IPS DF 19.7 (cell line): ENCODE data around the gene NFXL1.
"Not testable (repeated sequence)": the region's sequence is repeated elsewhere in the genome, so short reads cannot be mapped to it uniquely, and the experiment has no call there.

Experiments used
- DNase-seq: peaks from one replicate; pipeline ENCODE4 v3.0.0-alpha.2; 2013; ENCODE audit warnings: low read depth, low spot score

Gene NFXL1

DNA sequence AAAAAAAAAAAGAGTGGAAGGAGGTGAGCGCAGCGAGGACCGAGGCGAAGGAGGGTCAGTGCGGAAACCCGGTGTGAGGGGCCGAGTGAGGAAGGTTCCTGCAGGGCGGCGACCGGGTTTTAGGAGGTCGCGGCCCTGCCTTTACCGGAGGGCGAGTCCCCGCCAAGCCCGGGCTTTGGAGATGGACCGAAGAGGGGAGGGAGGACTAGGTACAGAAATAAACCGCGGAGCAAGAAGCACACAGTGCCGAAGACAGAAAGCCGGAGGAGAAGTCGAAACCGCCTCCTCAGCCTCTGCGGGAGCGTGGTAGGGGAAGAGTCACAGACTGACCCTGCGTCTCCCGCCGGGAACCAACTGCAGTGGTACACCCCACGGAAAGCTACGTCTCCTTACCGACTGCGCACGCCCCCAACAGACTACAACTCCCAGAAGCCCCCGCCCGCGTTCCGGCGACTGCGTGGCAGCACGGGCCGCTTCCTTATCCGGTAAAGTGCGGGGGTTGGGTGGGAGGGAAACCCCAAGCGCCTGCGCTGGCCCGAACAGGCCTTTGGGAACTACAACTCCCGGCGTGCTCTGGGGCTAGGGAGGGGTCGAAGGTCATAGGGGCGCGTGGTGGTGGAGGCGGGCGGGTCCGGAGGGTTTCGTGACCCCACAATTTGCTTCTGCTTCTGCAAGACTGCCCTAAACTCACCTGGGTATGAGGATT lies at the start of gene NFXL1:
Gene NFXL1 (minus strand): TSS at position 364 of the 706 bp plus-strand sequence. CDS start 380 bp downstream, outside the sequence.
- DNase-seq, result peak; percentile 81

DNA sequence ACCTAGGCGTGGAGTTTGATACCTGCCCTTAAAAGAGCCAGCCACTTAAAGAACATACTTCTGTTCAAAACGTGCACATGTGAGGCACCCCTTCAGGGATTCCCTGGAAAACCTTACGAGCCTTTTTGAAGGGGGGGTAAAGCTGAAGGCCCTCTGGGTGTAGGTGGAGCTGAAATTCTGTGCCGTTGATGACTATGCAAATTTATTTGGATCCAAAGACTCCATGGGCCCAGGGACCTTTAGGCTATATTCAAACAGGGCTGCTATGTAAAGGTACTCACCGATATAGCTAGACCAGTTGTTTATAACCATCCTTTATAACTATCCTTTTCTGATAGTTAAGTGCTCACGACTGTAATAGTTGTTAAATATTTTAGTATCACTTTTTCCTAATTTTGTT lies 40.3 kb upstream of the NFXL1 start:
- no peak for DNase-seq

DNA sequence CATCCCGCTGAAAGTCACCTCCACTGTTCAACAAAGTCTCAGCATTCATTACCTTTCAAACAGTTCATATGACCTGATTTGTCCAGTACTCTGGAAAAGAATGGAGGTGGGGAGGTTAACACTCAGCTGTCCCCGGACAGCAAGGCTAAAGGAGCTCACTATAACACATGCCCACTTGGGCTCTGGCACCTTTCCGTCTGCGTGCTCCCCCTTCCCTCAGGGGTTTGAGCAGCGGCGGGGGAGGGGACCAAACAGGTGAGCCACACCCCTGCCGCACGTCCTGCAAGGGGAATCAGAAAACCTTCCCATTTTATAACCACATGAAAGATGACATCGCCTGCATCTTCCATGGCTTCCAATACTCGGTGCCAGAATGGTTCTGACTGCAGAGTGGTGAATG lies 39.9 kb upstream of the NFXL1 start:
- no peak for DNase-seq

DNA sequence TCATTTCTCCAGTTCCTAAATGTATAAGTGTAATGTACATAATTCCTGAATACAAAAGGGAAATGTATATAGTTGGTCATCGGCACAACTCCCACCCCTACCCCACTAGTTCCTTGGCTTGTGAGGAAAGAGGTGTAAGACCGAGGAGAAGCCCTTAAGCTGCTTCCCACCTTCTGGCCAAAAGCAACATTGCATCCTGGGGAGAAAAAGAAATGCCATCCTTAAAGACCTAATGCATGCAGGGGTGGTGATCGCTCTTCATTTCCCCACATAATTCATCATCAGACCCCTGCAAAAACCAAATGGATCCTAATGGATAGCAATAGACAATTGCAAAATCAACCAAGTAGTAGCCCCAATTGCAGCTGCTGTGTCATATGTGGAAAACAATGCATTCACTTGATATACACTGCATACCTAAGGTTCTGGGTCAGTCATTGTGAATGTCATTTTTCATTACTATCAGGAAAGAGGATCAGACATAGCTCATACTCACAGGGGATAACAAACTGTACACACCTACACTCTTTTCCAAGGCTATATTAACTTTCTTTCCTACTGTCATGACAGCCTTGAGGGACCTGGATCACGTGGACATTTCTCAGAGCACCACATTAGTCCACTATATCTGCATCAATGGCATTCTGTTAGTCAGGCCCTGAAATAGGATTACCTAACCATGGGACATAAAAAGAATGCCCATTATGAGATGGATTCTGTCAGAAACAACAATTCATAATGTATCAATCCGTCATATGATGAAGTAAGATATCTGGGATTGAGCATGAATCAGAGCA lies 31.7 kb upstream of the NFXL1 start:
- DNase-seq, result no peak

DNA sequence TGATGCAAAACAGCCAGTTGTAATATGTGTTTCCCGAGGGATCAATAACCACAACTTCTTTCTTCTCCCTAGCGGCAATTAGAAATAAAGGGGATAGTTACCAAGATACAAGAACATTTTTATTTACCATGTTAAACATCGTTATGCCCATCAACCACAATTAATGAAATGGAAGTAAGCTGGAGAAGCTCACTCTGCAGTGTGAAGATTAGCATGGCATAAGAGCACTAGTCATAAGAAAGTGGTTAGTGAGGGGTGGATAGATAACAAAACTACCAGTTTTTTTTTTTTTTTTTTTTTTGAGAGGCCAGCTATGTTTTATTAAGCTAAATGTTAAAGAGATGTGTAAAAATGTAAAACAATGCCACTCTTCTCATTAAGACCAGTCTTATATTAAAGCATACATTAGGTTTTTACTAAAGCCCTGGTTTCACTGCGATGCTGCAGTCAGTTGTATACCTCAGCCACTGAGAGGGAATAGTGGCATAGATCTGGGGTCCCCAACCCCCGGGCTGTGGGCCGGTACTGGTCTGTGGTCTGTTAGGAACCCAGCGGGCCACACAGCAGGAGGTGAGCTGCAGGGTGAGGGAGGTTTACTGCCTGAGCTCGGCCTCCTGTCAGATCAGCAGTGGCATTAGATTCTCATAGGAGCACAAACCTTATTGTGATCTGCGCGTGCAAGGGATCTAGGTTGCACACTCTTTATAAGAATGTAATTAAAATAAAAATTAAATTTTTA lies 27.9 kb upstream of the NFXL1 start:
- no peak for DNase-seq

DNA sequence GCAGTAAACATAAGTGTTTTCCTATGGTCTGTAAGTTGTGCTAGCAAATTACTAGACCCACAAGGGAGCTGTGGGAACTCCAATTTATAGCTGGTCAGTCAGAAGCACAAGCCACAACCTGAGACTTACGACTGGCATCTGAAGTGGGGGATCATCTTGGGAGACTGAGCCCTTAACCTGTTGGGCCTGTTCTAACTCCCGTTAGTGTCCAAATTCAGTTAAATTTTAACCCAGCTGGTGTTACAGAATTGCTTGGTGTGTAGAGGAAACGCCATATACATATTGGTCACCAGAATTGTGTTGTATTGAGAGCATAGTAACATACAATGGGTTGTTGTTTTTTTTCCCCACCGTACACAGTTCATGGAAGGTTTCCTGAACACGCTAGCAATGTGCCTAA lies 25.1 kb upstream of the NFXL1 start:
- no peak for DNase-seq

DNA sequence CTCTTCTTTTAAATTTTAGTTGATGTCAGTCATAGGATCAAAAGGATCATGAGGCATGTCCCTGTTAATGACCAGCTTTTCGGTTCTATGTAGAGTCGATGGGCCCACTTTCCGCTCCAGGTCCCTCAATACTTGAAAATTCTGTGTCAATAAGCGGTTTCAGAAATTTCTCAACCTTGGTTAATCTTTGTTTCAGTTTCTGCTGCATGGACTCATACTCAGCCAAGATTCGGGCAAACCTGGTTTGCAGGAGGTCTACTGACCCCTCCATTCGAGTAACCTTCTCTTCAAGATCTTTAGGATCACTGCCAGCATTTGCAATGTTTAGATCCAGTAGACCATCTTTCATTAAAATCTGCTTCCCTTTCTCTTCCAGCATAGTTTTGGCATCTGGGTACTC lies 22.0 kb upstream of the NFXL1 start:
- DNase-seq, result no peak

DNA sequence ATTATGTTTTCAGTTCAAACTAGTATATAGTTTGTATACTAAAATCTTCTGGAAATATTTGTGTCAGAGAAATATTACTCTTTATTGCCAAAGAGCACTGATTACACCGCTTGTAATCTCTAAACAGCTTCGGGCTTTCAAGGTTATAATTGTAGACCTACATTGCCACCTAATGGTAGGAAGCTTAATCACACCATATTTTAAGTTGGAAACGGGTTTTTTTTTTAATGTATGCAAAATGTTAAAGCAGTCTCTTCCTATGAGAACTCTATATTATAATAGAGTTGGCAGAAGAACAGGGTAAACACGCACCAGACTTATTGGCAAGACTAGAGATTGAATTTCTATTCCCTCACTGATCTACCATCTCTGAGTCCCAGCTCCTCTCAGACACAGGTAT lies 19.5 kb upstream of the NFXL1 start:
- DNase-seq, result no peak

DNA sequence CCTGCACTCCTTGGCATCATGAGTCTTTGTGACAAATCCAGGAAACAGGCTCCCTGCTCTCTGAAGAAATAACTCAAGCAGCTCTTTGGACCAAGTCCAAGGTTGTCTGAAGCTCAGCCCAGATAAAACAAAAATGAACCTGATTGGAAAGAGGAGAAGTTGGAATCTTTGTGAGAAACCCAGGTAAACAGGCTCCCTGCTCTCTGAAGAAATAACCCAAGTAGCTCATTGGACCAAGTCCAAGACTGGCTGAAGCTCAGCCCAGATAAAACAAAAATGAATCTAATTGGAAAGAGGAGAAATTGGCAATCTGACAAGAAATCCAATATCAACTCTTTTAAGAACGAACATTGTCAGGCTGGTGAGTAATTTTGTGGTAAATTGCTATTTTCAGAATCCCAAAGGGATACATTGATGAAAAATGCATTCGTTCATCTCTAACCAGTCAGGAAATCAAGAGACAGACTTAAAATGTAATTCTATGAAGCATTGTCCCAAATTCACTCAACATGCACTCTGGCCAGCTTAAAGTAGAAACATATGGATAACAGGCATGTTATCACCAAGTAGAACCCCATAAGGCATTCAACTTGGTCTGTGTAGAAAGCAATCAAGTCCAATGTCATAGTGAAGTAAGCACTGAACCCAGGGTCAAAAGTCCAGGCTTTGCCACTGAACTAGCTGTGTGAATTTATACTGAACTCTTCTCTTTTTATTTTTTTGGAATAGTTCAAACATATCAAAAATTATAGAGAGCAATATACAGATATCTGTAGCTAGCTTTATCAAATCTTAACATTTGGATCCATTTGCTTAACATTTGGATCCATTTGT lies 16.8 kb upstream of the NFXL1 start:
- DNase-seq, result no peak

DNA sequence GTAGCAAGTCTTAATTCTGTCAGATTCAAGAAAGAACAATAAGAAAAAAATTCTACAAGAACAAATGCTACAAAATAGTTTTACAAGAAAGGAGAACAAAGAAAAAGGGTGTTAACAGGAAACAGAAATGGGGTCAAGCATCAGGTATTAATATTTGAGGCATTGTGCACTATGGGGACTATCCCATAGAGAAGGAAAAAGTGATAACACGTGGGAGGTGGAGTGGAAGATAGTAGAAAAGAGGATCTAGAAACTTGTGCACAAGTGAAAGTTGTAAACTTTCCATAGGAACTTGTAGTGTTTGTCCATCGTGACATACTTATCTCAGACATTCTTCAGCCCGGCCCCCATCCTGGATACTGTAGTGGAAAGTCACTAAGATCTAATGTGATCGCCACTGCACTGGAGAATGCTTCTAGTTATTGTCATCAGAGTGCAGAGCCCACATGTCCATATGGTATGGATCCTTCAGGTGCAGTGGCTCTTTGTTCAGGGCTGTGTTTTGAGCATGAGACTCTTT lies 15.4 kb upstream of the NFXL1 start:
- DNase-seq, result no peak

DNA sequence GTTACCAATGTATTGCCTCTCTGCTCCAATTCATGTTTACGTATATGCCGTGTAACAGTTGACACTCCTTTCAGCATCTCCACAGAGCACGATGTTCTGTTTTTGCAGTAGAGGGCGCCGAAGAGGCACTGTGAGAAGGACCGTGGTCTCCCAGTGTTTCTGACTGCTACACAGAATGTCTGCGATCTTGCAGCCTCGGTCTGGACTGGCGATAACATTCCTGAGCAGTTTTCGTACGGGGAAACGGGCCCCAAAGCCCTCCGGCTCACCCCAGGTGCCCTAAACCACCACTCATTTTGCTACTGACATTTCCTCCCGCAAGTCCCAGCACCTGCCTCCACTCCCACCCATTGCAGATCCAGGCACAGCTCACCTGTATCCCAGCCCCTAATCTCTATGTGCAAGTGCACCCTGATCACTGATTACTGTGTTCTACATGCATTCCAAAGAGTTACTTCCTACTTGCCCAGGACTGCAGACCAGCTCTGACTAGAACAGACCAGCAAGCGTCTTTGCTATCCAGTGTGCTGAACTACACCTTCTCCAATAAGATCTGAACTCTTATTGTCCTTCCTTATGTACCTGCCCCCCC lies 12.4 kb upstream of the NFXL1 start:
- DNase-seq, result peak; percentile 64

DNA sequence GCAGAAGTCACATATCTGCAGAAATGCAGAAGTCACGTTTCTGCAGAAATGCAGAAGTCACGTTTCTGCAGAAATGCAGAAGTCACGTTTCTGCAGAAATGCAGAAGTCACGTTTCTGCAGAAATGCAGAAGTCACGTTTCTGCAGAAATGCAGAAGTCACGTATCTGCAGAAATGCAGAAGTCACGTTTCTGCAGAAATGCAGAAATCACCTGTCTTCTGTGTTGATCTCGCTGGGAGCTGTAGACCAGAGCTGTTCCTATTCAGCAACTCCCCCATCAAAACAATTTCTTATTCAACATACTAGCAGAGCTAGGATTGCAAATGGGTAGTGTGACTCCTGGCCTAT lies 8.9 kb upstream of the NFXL1 start:
- not testable (repeated sequence) for DNase-seq

DNA sequence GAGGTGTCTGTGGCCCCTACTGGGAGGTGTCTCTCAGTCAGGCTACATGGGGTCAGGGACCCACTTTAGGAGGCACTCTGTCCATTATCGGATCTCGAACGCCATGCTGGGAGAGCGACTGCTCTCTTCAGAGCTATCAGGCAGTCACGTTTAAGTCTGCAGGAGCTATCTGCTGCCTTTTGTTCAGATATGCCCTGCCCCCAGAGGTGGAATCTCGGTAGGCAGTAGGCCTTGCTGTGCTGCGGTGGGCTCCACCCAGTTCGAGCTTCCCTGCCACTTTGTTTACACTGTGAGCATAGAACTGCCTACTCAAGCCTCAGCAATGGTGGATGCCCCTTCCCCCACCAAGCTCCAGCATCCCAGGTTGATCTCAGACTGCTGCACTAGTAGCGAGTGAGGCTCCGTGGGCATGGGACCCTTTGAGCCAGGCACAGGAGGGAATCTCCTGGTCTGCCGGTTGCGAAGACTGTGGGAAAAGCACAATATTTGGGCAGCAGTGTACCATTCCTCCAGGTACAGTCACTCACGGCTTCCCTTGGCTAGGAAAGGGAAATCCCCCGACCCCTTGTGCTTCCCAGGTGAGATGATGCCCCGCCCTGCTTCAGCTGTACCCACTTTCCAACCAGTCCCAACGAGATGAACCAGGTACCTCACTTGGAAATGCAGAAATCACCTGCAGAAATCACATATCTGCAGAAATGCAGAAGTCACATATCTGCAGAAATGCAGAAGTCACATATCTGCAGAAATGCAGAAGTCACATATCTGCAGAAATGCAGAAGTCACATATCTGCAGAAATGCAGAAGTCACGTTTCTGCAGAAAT lies 8.3 kb upstream of the NFXL1 start:
- not testable (repeated sequence) for DNase-seq

DNA sequence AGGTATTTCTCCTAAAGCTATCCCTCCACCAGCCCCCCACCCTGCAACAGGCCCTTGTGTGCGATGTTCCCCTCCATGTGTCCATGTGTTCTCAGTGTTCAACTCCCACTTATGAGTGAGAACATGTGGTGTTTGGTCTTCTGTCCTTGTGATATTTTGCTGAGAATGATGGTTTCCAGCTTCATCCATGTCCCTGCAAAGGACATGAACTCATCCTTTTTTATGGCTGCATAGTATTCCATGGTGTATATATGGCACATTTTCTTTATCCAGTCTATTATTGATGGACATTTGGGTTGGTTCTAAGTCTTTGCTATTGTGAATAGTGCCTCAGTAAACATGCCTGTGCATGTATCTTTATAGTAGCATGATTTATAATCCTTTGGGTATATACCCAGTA lies 2.8 kb upstream of the NFXL1 start:
- DNase-seq, result not testable (repeated sequence)

DNA sequence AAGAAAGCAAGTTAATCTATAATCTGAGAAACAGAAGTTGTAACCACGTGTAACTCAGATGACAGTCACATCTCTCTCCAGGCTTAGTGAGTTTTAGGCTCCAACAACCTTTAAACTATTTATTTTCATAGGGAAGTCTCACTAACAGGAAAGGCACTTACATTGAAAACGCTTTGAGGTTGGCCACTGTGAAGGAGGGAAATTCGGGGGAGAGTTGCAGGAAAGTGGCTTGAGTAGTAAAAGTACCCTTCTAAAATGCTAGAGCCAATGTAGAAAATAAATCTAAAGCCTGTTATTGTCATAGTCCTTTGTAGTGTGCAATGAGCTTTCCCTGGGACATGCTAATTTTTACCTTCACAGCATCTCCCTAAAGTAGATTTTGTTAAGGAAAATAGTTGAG lies 995 bp upstream of the NFXL1 start:
- DNase-seq, result no peak

DNA sequence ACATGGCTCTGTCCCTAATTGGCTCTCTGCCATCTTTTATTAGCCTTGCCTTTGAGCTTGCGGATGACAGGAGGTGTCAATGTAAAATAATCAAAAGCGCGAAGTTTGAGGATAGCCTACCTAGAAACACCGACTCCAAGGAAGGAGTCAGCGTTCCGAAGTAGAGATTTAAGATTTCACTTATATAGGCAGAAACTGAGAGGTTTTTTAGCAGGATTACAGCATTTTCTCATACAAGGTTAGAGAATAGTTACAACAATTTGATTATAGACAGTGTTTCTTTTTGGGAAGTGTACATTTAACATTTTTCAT lies 499 bp upstream of the NFXL1 start:
- no peak for DNase-seq

DNA sequence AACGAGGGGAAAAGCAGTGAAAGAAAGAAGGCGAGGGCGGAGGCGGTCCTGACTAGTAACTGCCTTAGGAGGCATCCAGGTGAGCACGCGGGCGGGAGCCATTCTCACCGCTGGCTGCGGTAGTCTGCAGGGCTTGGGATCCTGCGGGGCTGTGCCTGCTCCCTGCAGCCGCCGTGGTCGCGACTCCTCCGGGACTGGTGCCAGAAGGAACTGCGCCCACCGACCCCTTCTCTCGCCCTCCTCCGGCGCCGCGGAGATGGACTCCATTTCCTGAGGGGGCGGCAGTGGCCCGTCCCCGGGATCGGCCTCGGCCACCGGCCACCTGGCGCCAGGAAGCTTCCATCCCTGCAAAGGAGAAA lies 543 bp downstream of the NFXL1 start:
- DNase-seq, result no peak

DNA sequence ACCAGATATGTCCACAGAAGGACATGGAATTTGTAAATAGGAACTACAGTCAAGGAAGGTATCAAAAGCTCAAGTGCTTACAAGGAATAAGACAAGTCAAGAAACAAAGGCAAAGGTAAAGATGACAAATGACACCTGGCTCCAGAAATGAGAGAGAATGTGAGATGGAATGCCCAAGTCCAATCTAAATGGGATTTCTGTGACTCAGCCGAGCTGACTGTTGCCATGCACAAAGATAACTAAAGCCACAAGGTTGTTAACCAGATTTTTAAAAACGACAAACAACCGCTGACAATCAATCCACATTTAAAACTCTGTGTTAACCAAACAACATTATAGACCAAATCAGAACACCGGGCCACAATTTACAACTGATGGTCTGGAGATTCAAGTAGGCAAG lies 1.1 kb downstream of the NFXL1 start:
- no peak for DNase-seq

DNA sequence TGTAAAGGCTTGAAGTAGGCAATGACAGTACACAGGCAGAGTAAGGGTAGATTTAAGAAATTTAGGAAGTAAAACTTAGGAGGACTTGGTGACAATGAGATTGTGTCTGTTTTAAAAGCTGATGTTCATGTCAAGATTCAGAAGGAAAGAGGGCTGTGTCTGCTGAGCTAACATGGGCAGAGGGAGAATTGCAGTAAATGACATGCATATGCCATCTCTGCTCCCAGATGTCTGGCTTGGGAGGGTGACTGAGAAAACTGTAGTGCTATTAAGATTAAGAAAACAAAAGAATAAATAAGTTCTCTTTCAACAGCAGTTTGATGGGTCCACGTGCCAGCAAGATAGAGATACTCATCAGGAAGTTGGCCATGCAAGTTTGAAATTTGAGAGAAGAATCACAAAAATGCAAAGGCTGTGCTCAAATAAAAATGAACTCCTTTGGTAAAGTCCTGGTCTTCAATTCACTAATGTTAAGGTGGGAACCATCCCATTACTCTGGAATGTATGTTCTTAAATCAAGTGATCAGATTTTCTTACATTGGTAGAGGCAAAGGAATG lies 7.2 kb downstream of the NFXL1 start:
- no peak for DNase-seq

DNA sequence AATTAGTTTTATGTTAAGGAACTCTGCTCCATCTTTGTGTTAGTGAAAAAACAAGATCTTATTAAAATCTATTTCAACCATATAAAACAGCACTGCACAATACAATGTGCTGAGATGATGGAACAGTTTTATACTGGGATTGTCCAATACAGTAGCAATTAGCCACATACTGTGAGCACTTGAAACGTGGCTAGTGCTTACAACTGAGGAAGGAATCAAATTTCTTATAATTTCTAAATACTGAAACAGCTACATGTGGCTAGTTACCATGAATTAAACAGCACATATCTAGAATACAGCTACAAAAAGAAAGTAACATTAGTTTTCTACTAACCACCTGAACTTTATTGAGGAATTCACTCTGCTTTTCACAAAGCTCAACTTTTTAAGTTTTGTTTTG lies 14.7 kb downstream of the NFXL1 start:
- DNase-seq, result no peak
